DND-41 (cell line): ENCODE data around the gene SYT1.

Source experiments
- ATAC-seq: fragments of 200-7000 bp; cut with Tn5 transposase; 3 replicates; pipeline ENCODE4 v1.9.1; 2021; ENCODE audit warnings: low read depth; ENCODE audit not compliant: insufficient read depth
- DNase-seq: peaks from one replicate; pipeline ENCODE4 v3.0.0-alpha.2; 2020
- H2AFZ ChIP-seq: 2 replicates; pipeline ENCODE4 v1.6.0; 2012; ENCODE audit warnings: low read depth, low read length
- H3K27ac ChIP-seq: 2 replicates; pipeline ENCODE4 v1.5.1; 2012; ENCODE audit warnings: low read length, inconsistent platforms
- H3K27me3 ChIP-seq: fragments of 200-600 bp; sonication (generic); 2 replicates; pipeline ENCODE4 v1.6.0; 2012; ENCODE audit warnings: low read length, mild to moderate bottlenecking, inconsistent platforms; ENCODE audit not compliant: insufficient read depth, poor library complexity
- H3K36me3 ChIP-seq: 2 replicates; pipeline ENCODE4 v1.5.1; 2012; ENCODE audit warnings: low read length, inconsistent platforms; ENCODE audit not compliant: insufficient read depth
- H3K4me1 ChIP-seq: 2 replicates; pipeline ENCODE4 v1.5.1; 2012; ENCODE audit warnings: mild to moderate bottlenecking, low read length; ENCODE audit not compliant: insufficient read depth
- H3K4me2 ChIP-seq: 2 replicates; pipeline ENCODE4 v1.6.0; 2012; ENCODE audit warnings: mild to moderate bottlenecking, moderate library complexity, low read length, inconsistent platforms; ENCODE audit not compliant: insufficient read depth
- H3K4me3 ChIP-seq, 2 experiments: fragments of 200-600 bp in 1 of 2; shearing (Covaris generic) in 1 of 2; 2 replicates each; pipeline ENCODE4 v1.5.1; 2012 to 2016; ENCODE audit warnings: inconsistent platforms in 2 of 2, low read length in 2 of 2, mild to moderate bottlenecking in 2 of 2, low read depth in 1 of 2, moderate library complexity in 1 of 2
- H3K79me2 ChIP-seq: 2 replicates; pipeline ENCODE4 v1.6.0; 2012; ENCODE audit warnings: low read length, inconsistent platforms; ENCODE audit not compliant: insufficient read depth
- H3K9ac ChIP-seq: 2 replicates; pipeline ENCODE4 v1.6.0; 2012; ENCODE audit warnings: low read depth, mild to moderate bottlenecking, inconsistent platforms, low read length, moderate library complexity
- H3K9me3 ChIP-seq: 2 replicates; pipeline ENCODE4 v1.5.1; 2012; ENCODE audit warnings: low read length, moderate library complexity, mild to moderate bottlenecking, inconsistent platforms; ENCODE audit not compliant: insufficient read depth, severe bottlenecking
- H4K20me1 ChIP-seq: 2 replicates; pipeline ENCODE4 v1.6.0; 2012; ENCODE audit warnings: low read length; ENCODE audit not compliant: insufficient read depth
- EZH2 ChIP-seq: IDR thresholded peaks from 3 replicates; pipeline ENCODE4 v1.6.1; 2012; ENCODE audit warnings: borderline replicate concordance, low read depth, mild to moderate bottlenecking, moderate library complexity, low read length, inconsistent platforms; ENCODE audit not compliant: severe bottlenecking
- TF ChIP-seq, protein P1 (sequence below): IDR thresholded peaks from 2 replicates; pipeline ENCODE4 v1.5.1; 2012; ENCODE audit warnings: borderline replicate concordance, low read length, moderate library complexity, mild to moderate bottlenecking; ENCODE audit not compliant: poor library complexity, severe bottlenecking; ENCODE audit errors: extremely low read depth

Gene SYT1

DNA sequence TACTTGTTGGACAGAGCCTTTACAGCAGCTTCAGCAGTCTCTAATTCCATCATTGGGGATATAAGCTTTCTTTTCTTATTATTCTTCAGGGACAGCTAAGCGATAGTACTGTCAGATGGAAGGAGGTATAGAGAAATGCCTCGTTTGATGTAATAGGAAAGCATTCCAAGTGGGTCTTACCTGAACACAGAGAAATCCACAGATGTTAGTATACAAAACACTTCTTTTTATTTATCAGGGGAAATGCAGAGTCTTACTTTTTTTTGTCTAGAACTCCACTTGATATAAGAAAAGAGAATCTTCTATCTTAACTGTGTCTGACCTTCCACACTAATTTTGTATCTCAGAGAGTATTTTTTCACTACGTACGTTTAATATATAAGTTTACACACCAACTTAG, 1.9 kb downstream of the SYT1 start:
- Histone ChIP-seq H3K36me3 (no peaks in the 10 kb centered on the region), H3K9ac (no peak overlapping the region), H3K27me3 (no peaks in the 10 kb centered on the region), H3K4me2 (no peak overlapping the region), H3K79me2 (no peaks in the 10 kb centered on the region), H4K20me1 (no peaks in the 10 kb centered on the region), H3K4me3 (no peak overlapping the region), H3K9me3 (no peaks in the 10 kb centered on the region), H3K27ac (no peak overlapping the region), H2AFZ (no peak overlapping the region), H3K4me1 (no peaks in the 10 kb centered on the region)
- TF ChIP-seq, protein P1, sequence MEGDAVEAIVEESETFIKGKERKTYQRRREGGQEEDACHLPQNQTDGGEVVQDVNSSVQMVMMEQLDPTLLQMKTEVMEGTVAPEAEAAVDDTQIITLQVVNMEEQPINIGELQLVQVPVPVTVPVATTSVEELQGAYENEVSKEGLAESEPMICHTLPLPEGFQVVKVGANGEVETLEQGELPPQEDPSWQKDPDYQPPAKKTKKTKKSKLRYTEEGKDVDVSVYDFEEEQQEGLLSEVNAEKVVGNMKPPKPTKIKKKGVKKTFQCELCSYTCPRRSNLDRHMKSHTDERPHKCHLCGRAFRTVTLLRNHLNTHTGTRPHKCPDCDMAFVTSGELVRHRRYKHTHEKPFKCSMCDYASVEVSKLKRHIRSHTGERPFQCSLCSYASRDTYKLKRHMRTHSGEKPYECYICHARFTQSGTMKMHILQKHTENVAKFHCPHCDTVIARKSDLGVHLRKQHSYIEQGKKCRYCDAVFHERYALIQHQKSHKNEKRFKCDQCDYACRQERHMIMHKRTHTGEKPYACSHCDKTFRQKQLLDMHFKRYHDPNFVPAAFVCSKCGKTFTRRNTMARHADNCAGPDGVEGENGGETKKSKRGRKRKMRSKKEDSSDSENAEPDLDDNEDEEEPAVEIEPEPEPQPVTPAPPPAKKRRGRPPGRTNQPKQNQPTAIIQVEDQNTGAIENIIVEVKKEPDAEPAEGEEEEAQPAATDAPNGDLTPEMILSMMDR = no peak
- no peak for TF ChIP-seq EZH2
- DNase-seq = no peak
- ATAC-seq = no peak

DNA sequence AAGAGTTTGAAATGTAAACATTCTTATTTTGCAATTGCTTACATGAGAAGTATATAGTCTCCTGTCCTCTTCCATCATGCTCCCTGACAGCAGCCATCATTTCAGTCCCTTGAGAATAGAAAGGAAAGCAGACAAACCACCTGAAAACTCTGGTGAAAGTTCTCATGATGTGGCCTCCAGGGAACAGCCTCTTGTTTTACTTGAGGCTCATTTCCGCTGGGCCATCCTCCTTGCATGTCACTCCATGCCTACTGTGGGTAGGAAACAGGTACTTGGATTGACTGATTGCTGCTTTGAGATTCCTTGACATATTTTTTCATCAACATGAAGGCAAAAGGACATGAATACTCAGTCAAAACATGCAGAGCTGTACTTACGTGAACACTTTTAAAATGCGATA, 6.0 kb downstream of the SYT1 start:
- ATAC-seq (no peak), DNase-seq (no peak)
- Histone ChIP-seq H2AFZ (no peak overlapping the region), H3K4me2 (no peak overlapping the region), H3K9me3 (no peaks in the 10 kb centered on the region), H3K4me3 (no peak overlapping the region), H3K27me3 (no peaks in the 10 kb centered on the region), H3K36me3 (no peaks in the 10 kb centered on the region), H3K27ac (no peak overlapping the region), H3K9ac (no peak overlapping the region), H3K79me2 (no peaks in the 10 kb centered on the region), H4K20me1 (no peaks in the 10 kb centered on the region), H3K4me1 (no peaks in the 10 kb centered on the region)
- TF ChIP-seq, protein P1 = no peak
- TF ChIP-seq EZH2 = no peak

DNA sequence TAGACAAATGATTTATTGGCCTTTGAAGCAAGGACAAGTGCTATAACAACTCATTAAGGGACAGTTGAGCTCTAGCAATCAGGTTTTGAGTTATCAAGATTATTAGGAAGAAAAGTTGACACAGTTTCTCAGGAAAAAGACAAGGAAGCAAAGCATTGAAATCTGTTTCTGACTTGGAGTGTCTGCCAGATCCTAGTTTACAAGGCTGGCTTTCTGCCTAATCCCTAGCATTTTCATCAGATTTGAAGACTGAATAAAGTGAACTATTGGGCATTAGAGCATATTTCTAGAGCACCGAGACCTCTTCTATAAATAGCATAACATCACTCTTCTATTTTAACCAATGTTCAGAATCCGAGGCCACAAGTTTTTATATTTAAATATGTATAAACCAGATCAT, 7.0 kb downstream of the SYT1 start:
- Histone ChIP-seq H3K79me2 (no peaks in the 10 kb centered on the region), H4K20me1 (no peaks in the 10 kb centered on the region), H2AFZ (no peak overlapping the region), H3K4me1 (no peaks in the 10 kb centered on the region), H3K4me2 (no peak overlapping the region), H3K36me3 (no peaks in the 10 kb centered on the region), H3K27ac (no peak overlapping the region), H3K4me3 (no peak overlapping the region), H3K27me3 (no peaks in the 10 kb centered on the region), H3K9me3 (no peaks in the 10 kb centered on the region), H3K9ac (no peak overlapping the region)
- TF ChIP-seq, protein P1 = no peak
- TF ChIP-seq EZH2 = no peak
- DNase-seq = no peak
- ATAC-seq = no peak

DNA sequence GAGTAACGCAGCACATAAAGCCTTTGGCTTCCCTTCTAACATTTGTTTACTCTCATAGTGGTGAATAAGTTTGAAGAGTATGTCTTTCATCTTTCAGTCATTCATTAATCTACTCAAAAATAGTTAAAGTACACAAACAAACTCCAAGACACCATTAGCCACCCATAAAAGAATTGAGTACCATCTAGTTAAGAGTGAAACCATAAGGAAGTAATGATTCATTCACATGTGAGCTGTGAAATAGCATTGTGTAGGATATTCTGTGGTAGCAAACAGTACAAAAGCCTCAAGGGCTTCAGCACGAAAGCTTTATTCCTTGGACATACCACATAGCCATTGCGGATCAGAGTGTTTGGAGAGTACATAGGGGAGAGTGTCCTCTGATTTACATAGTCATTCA, 13.9 kb downstream of the SYT1 start:
- H3K27me3 ChIP-seq = no peaks in the 10 kb centered on the region
- no peaks in the 10 kb centered on the region for H3K79me2 ChIP-seq
- TF ChIP-seq, protein P1 = no peak
- TF ChIP-seq EZH2 = no peak
- no peaks in the 10 kb centered on the region for H3K36me3 ChIP-seq
- H3K27ac ChIP-seq = no peak overlapping the region
- ATAC-seq (no peak), DNase-seq (no peak)
- no peak overlapping the region for H2AFZ ChIP-seq
- H4K20me1 ChIP-seq = no peaks in the 10 kb centered on the region
- no peak overlapping the region for H3K9ac ChIP-seq
- no peaks in the 10 kb centered on the region for H3K4me1 ChIP-seq
- H3K9me3 ChIP-seq = no peaks in the 10 kb centered on the region
- H3K4me3 ChIP-seq = no peak overlapping the region
- H3K4me2 ChIP-seq = no peak overlapping the region
